EH (cell line): ENCODE measurements around the gene RPL37A.
"Not testable (repeated sequence)": the region's sequence is repeated elsewhere in the genome, so short reads cannot be mapped to it uniquely, and the experiment has no call there.

Source experiments
- DNase-seq: peaks from one replicate; pipeline ENCODE4 v3.0.0-alpha.2; 2015; ENCODE audit warnings: low read depth

The RPL37A gene

DNA sequence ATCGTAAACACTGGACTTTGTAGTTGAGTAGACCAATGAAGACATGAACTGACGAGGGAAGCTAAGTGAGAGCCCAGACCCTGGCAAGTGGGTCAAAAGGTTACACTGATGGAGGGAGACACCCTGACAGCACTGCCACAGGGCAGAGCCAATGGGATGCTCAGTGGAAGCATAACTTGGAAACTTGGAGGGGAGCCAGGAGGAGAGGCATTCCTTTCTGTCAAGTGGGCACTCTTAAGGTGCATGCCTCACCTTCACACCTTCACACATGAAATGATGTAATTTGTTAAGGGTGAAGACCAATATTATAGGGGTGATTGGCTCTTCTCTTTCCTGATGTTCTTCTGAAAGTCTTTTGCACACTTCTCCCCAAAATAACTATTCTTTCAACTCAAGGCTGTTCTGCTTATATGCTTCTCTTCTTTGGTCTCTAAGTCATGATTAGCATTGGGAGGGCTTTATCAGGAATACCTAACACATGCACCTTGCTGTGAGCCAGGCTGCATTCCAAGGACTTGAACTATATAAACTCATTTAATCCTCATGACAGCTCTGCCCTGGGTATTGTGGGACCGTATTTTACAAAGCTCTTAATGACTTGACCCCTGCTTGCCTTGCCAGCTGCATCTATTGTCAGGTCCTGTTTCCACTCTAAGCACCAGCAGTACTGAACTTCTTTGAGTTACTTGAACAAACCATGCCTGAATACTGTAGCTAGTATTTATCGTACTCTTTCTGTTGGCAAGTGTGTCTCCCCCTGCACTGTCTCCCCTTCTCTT is 19.0 kb downstream of the RPL37A start:
- no peak for DNase-seq

DNA sequence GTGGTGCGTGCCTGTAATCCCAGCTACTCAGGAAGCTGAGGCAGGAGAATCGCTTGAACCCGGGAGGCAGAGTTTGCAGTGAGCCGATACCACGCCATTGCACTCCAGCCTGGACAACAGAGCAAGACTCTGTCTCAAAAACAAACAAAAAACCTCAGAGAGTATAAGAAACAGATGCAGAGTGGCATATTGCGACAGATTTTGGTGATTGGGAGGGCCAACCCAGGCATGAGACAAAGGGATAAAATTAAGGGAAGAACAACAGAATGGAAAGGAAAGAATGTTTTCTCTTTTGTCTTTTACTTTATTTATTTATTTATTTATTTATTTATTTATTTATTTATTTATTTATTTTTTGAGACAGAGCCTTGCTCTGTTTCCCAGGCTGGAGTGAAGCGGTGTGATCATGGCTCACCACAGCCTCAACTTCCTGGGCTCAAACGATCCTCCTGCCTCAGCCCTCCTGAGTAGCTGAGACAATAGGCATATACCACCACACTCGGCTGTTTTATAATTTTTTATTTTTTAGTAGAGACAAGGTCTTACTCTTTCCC is 20.0 kb downstream of the RPL37A start:
- DNase-seq = not testable (repeated sequence)

GRCh38 chr2:216519154-216519762 is 20.6 kb downstream of the RPL37A start:
- peak; percentile 85 for DNase-seq

GRCh38 chr2:216520112-216520511 is 21.5 kb downstream of the RPL37A start:
- DNase-seq = peak; percentile 46

DNA sequence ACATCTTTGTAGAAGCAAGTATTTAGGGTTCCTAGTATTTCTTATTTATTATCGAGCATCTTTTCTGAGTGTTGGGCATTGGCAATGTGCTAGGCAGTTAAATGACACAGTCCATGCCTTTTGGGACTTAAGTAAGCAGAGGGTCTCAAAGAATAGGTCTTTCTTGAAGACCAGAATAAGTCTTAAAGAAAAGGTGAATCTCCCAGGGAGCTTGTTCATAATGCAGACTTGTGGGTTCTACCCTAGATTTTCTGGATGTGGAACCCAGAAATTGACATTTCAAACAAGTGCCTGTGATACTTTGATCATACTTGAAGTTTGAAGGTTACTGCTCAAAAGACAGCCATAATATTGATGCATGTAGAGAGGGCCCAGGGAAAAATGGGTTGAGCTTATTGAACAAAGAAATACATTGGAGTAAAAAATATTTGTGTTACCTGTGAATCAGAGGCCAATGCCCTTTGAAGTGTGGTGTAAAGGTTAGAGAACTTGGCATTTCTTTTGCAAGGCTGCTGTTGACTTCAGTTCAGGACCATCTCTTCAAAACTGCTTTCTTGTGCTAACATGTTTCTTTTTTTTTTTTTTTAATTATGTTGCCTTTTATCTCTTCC is 24.4 kb downstream of the RPL37A start:
- DNase-seq = no peak

- no peak for DNase-seq
These were observed 27.3 kb downstream of the RPL37A start for GRCh38 chr2:216525972-216526371.

- DNase-seq = no peak
These were observed 28.3 kb downstream of the RPL37A start for GRCh38 chr2:216526939-216527338.

GRCh38 chr2:216527600-216527999 is 29.0 kb downstream of the RPL37A start:
- no peak for DNase-seq

DNA sequence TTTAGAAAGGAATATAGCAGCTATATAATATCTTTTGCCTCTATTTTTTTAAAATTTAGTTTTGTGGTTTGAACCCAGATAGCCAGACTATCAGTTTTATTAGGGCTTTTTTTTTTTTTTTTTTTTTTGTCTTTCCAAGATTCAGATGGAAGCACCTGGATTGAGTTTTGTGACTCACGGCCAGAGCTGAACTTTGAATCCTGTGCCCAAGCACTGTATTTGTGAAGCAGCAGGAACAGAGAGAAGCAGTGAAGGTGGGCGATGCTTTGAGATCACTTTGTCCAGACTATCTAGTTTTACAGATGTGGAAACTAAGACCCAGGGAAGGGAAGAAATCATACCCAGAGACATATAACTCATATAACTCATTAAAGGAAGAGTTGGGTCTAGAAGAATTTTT is 33.9 kb downstream of the RPL37A start:
- DNase-seq = no peak

DNA sequence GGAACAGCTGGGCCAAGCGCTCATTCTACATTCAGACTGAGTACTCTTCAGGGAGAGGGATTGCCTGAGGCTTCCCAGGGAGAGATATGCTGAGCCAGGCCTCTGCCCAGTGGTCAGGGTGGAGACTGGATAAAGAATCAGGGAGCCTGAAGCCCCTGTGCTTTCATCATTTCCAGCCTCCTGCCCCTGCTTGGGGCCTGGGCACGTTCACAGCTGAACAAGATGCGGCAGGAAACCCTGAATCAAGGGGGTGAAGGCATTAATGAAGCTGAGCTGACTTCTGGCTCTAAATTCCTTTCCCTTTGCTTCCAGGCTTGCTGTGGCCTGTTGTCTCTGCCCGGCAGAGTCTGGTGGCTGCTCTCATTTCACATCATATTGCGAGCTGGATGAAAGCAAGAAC is 35.0 kb downstream of the RPL37A start:
- no peak for DNase-seq

- DNase-seq = peak; percentile 39
These were observed 36.2 kb downstream of the RPL37A start for GRCh38 chr2:216534809-216535208.

GRCh38 chr2:216535454-216535995 is 36.9 kb downstream of the RPL37A start:
- peak; percentile 99 for DNase-seq

GRCh38 chr2:216536734-216537210 is 38.1 kb downstream of the RPL37A start:
- DNase-seq = peak; percentile 58

- no peak for DNase-seq
These were observed 38.7 kb downstream of the RPL37A start for GRCh38 chr2:216537366-216537765.

- no peak for DNase-seq
These were observed 39.9 kb downstream of the RPL37A start for GRCh38 chr2:216538538-216538937.

DNA sequence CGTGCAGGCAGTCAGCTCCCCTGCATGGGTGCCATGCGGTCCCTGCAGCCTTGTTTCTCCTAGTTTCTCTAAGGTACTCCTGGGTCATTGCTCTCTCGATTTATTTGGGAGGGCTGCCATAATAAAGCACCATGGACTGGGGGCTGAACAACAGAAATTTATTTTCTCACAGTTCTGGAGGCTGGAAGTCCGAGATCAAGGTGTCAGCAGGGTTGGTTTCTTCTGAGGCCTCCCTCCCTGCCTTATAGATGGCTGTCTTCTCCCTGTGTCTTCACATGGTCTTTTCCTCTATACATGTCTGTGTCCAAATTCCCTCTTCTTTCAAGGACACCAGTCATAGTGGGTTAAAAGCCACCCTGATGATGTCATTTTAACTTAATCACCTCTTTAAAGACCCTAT is 40.5 kb downstream of the RPL37A start:
- no peak for DNase-seq

DNA sequence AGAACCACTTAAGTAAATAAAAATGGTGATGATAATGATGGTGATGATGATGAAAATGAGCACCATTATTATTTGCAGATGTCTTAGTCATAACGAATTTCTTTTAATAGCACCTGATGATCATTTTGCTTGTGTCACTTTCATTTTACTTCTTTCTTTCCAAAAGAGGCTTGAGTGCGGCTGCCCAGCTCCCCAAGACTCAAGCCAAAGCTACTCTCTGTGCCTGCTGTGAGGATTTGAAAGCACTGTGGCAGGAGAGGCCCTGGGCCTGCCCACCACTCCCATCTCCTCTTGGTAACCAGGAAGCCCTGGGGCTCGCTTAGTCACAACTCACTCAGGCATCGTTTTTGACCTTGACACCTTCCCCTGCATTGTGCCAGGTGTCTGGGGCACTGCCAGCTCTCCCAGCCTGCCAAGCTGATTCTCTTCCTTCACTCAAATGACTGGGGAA is 41.2 kb downstream of the RPL37A start:
- DNase-seq = peak; percentile 69

DNA sequence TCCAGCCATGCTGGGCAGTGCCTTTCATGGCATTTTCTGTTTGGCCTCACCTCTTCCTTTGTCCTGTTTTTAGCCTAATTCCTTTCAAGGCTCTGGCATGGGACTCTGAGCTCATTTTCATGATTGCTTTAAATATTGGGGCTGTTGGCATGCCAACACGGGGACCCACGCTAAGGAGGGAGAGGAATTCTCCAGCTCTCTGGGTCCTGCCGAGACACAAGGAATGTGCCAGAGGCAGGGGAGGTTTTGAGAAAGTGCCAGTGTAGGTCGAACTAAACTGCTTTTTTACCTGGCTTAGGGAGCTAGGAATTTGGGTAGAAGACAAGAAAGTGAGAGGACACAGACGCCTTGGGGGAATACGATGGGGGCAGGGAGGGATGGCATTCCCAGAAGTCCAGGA is 42.3 kb downstream of the RPL37A start:
- no peak for DNase-seq

- no peak for DNase-seq
These were observed 42.9 kb downstream of the RPL37A start for GRCh38 chr2:216541505-216541904.

DNA sequence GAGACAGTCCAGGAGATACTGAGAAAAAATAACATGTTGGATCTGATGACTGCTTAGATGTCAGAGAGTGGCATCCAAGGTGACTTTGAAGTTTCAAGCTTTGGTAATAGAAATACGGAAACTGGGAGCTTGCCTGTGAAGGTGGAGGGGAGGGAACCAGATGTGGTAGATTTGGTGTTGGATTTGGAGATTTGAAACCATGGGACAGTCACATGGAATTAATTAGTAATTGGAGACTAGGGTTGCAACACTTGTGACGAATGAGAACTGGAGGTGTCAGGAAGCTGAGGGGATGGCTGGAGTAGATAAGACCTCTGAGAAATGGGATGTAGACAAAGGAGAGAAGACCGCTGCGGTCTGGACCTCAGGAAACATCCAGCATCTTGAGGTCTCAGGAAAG is 46.7 kb downstream of the RPL37A start:
- peak; percentile 74 for DNase-seq

DNA sequence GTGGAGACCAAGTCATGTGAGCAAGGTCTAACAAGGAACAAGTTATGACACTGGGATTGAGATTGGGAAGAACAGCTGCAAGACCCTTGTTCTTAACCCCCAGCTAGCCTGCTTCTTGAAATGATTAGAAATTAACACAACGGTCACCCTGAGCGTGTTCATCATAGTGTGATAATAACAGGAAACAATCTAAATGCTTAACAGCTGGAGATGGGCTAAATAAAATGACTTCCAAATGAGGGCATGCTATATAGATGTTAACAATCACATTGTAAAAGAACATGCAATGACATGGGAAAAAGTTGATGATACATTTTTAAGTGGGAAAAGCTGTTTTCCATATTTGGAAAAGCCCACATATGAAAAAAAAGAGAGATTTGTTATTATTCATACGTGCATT is 47.6 kb downstream of the RPL37A start:
- DNase-seq = no peak

GRCh38 chr2:216546641-216547403 is 48.2 kb downstream of the RPL37A start:
- DNase-seq = peak; percentile 87
